ENCODE data around the gene SH2D4B. TPM values are rescaled to one million over a fixed set of nuclear protein-coding genes. Genes with fewer than 3 reads are reported as not detected.

SH2D4B gene
- total RNA-seq, 1 experiment from 2014 or later: 0.22 TPM

DNA sequence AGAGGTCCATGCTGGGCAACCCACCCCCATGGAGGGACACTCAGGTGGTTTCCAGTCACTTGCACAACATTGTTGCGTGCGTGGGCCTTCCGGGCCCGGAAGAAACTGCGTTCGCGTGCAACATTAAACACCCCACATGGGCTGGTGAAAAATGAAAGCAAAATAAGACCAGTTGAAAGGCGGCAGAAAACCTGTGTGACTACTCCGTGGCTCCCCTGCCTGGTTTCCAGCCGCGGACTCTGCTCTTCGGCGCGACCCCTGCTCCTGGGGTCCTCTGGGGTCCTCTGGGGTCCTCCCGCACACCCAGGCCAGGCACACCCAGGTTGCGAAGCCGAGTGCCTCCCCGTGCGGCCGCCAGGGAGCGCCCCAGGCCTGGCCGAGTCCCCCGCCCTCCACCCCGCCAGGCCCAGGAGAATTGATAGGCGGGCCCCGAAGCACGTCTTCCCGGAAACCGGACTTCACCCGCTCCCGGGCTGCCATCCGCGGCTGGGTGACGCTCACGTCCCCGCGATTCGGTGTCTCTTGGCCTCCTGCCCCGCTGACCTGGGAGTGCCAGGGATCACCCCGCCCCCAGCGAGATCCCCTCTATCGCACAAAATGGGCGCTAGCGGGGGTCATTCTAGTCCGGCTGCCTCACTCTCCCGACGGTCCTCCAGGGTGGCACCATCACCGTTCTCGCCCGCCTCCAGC is 1.9 kb upstream of the SH2D4B start:
- peak; percentile 96 for ATAC-seq
- Histone ChIP-seq H2AFZ (ENCODE audit: low read depth, low read length, poor library complexity, severe bottlenecking) (peak overlapping the region; percentile 41), H3K36me3 (ENCODE audit: control insufficient read depth in 1 of 2, insufficient read depth in 2 of 2, low read length in 2 of 2) (no peaks in the 10 kb centered on the region), H3K27me3 (ENCODE audit: insufficient read depth, low read length) (no peaks in the 10 kb centered on the region), H3K9me2 (ENCODE audit: insufficient read depth) (no peaks in the 10 kb centered on the region), H3K9ac (ENCODE audit: low read length) (peak overlapping the region; percentile 85), H3K4me2 (ENCODE audit: low read length) (peak overlapping the region; percentile 97), H4K20me1 (ENCODE audit: insufficient read depth) (no peaks in the 10 kb centered on the region), H3K27ac (ENCODE audit: low read depth, low read length) (peak overlapping the region; percentile 74), H3K79me2 (ENCODE audit: insufficient read depth, low read length) (no peaks in the 10 kb centered on the region), H3K4me1 (ENCODE audit: control insufficient read depth in 1 of 2, insufficient read depth in 2 of 2, low read length in 2 of 2) (peaks cover 3 to 19% of the 10 kb centered on the region in 2 experiments; a peak in 2 of 4 replicates), H3K9me3 (ENCODE audit: control insufficient read depth in 1 of 2, insufficient read depth in 1 of 2, low read depth in 1 of 2, low read length in 2 of 2) (no peaks in the 10 kb centered on the region), H3K4me3 (replicated peaks in 1 of 2; ENCODE audit: low read depth in 1 of 2, low read length in 2 of 2) (peak overlapping the region; percentile 73 to 83)
- CTCF ChIA-PET: interaction anchor here (1.0 to 1.7 kb wide), 3 partner anchors 9 to 153 kb away, joined by 3 to 4 read pairs (median 3); no protein-coding TSS in a partner anchor
- DNase-seq (ENCODE audit: low read depth, low spot score): peak; percentile 48
- RAD21 ChIA-PET (ENCODE audit: low non-redundant PET in 1 of 2, low total read pairs in 2 of 2, uncharacterized antibody in 2 of 2, unreplicated experiment in 2 of 2): interaction anchor here in 1 of 2 experiments (0.8 kb wide), 1 partner anchor 127 kb away, joined by 3 read pairs; no protein-coding TSS in a partner anchor
- POLR2A ChIA-PET: no interaction called here
- BruUV-seq (replicated peaks): no TSS peak
- intact Hi-C loops (cut with micrococcal nuclease): loop anchor here (10.0 kb wide), 1 partner anchor 281 kb away; no protein-coding TSS in a partner anchor
- TF ChIP-seq POLR2A (IDR thresholded peaks at IDR 0.05; ENCODE audit: borderline replicate concordance, extremely low read depth, insufficient read depth, insufficient read length): peak; percentile 38
- TF ChIP-seq JUND (IDR thresholded peaks at IDR 0.05): peak; percentile 10; the same call in 1 of the 2 replicates
- peak; percentile 34; the same call in 1 of the 2 replicates for TF ChIP-seq EGR1 (IDR thresholded peaks at IDR 0.05; ENCODE audit: low read depth)
- TF ChIP-seq REST (IDR thresholded peaks at IDR 0.05; ENCODE audit: low read depth): no peak
- TF ChIP-seq, protein P1, sequence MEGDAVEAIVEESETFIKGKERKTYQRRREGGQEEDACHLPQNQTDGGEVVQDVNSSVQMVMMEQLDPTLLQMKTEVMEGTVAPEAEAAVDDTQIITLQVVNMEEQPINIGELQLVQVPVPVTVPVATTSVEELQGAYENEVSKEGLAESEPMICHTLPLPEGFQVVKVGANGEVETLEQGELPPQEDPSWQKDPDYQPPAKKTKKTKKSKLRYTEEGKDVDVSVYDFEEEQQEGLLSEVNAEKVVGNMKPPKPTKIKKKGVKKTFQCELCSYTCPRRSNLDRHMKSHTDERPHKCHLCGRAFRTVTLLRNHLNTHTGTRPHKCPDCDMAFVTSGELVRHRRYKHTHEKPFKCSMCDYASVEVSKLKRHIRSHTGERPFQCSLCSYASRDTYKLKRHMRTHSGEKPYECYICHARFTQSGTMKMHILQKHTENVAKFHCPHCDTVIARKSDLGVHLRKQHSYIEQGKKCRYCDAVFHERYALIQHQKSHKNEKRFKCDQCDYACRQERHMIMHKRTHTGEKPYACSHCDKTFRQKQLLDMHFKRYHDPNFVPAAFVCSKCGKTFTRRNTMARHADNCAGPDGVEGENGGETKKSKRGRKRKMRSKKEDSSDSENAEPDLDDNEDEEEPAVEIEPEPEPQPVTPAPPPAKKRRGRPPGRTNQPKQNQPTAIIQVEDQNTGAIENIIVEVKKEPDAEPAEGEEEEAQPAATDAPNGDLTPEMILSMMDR (IDR thresholded peaks at IDR 0.05 in 2 of 3, conservative IDR thresholded peaks at IDR 0.05 in 1 of 3; ENCODE audit: borderline replicate concordance in 1 of 3, insufficient read depth in 1 of 3, low read depth in 2 of 3, low read length in 2 of 3): peak; percentile 62 to 87 (median 77)
- no peak for TF ChIP-seq SP1 (IDR thresholded peaks at IDR 0.05; ENCODE audit: low read depth)
- TF ChIP-seq ELF1 (IDR thresholded peaks at IDR 0.05; ENCODE audit: borderline replicate concordance, low read depth): no peak; the same call in 1 of the 2 replicates
- no peak for TF ChIP-seq EZH2phosphoT487 (IDR thresholded peaks at IDR 0.05; ENCODE audit: borderline replicate concordance)
- TF ChIP-seq POLR2AphosphoS5 (IDR thresholded peaks at IDR 0.05; ENCODE audit: low read depth, low read length): peak; percentile 91
- TF ChIP-seq RAD21 (IDR thresholded peaks at IDR 0.05; ENCODE audit: low read depth): peak; percentile 69
- TF ChIP-seq SRF (IDR thresholded peaks at IDR 0.05; ENCODE audit: low read depth): no peak
- no peak for TF ChIP-seq ATF3 (IDR thresholded peaks at IDR 0.05)
- no peak for TF ChIP-seq FOSL1 (IDR thresholded peaks at IDR 0.05; ENCODE audit: low read depth)
- no peak; the same call in 1 of the 2 replicates for TF ChIP-seq SIN3A (IDR thresholded peaks at IDR 0.05; ENCODE audit: low read depth)
- no peak for TF ChIP-seq EZH2 (IDR thresholded peaks at IDR 0.05)
- TF ChIP-seq ZNF274 (IDR thresholded peaks at IDR 0.05; ENCODE audit: low read depth, low read length): no peak
- TF ChIP-seq YY1 (IDR thresholded peaks at IDR 0.05; ENCODE audit: extremely low read depth, insufficient replicate concordance, low read depth, low read length): peak; percentile 85
- TF ChIP-seq, protein P2, sequence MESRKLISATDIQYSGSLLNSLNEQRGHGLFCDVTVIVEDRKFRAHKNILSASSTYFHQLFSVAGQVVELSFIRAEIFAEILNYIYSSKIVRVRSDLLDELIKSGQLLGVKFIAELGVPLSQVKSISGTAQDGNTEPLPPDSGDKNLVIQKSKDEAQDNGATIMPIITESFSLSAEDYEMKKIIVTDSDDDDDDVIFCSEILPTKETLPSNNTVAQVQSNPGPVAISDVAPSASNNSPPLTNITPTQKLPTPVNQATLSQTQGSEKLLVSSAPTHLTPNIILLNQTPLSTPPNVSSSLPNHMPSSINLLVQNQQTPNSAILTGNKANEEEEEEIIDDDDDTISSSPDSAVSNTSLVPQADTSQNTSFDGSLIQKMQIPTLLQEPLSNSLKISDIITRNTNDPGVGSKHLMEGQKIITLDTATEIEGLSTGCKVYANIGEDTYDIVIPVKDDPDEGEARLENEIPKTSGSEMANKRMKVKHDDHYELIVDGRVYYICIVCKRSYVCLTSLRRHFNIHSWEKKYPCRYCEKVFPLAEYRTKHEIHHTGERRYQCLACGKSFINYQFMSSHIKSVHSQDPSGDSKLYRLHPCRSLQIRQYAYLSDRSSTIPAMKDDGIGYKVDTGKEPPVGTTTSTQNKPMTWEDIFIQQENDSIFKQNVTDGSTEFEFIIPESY (IDR thresholded peaks at IDR 0.05; ENCODE audit: extremely low read depth, insufficient replicate concordance, low read length): peak; percentile 7
- no peak for TF ChIP-seq TCF7L2 (IDR thresholded peaks at IDR 0.05; ENCODE audit: borderline replicate concordance, extremely low read depth, insufficient read depth, insufficient read length)
